Measurements from ENCODE around the gene GPR33. TPM values are rescaled to one million over a fixed set of nuclear protein-coding genes. Genes with fewer than 3 reads are reported as not detected.

Gene GPR33
- total RNA-seq = not detected

- Histone ChIP-seq H3K4me1 (peaks cover 0 to 4% of the 10 kb centered on the region in 2 donors), H3K9me3 (no peaks in the 10 kb centered on the region), H3K36me3 (no peaks in the 10 kb centered on the region), H3K4me3 (no peak within 1 kb of the TSS), H3K27ac (no peak within 1 kb of the TSS), H3K27me3 (no peaks in the 10 kb centered on the region)
- no peak for TF ChIP-seq CTCF (IDR thresholded peaks at IDR 0.05)
- no peak for DNase-seq (ENCODE audit: low spot score)
Measured at GRCh38 chr14:31487886-31488285, at the start of gene GPR33. Gene GPR33 (minus strand): TSS chr14:31488039. CDS start chr14:31483965, 4,074 bp downstream.

GRCh38 chr14:31536201-31536960 lies 48.5 kb upstream of the GPR33 start:
- no peaks in the 10 kb centered on the region for H3K27me3 ChIP-seq
- H3K36me3 ChIP-seq = no peaks in the 10 kb centered on the region
- no peaks in the 10 kb centered on the region for H3K4me1 ChIP-seq
- no peak for DNase-seq (ENCODE audit: low spot score)
- TF ChIP-seq CTCF (IDR thresholded peaks at IDR 0.05) = no peak
- no peaks in the 10 kb centered on the region for H3K9me3 ChIP-seq
- H3K4me3 ChIP-seq = no peak overlapping the region
- H3K27ac ChIP-seq = no peak overlapping the region

GRCh38 chr14:31530136-31530535 lies 42.3 kb upstream of the GPR33 start:
- H3K4me1 ChIP-seq = no peaks in the 10 kb centered on the region
- H3K36me3 ChIP-seq = no peaks in the 10 kb centered on the region
- no peak overlapping the region for H3K4me3 ChIP-seq
- no peaks in the 10 kb centered on the region for H3K9me3 ChIP-seq
- TF ChIP-seq CTCF (IDR thresholded peaks at IDR 0.05) = no peak
- no peak for DNase-seq (ENCODE audit: low spot score)
- no peak overlapping the region for H3K27ac ChIP-seq
- H3K27me3 ChIP-seq = no peaks in the 10 kb centered on the region

- Histone ChIP-seq H3K27me3 (no peaks in the 10 kb centered on the region), H3K9me3 (no peaks in the 10 kb centered on the region), H3K27ac (no peak overlapping the region), H3K4me1 (no peaks in the 10 kb centered on the region), H3K36me3 (no peaks in the 10 kb centered on the region), H3K4me3 (no peak overlapping the region)
- TF ChIP-seq CTCF (IDR thresholded peaks at IDR 0.05) = no peak
- no peak for DNase-seq (ENCODE audit: low spot score)
Measured at GRCh38 chr14:31529053-31529452, 41.2 kb upstream of the GPR33 start.

- H3K4me1 ChIP-seq = no peaks in the 10 kb centered on the region
- DNase-seq (ENCODE audit: low spot score) = no peak
- H3K36me3 ChIP-seq = no peaks in the 10 kb centered on the region
- no peaks in the 10 kb centered on the region for H3K9me3 ChIP-seq
- H3K27me3 ChIP-seq = no peaks in the 10 kb centered on the region
- no peak overlapping the region for H3K4me3 ChIP-seq
- H3K27ac ChIP-seq = no peak overlapping the region
- TF ChIP-seq CTCF (IDR thresholded peaks at IDR 0.05) = no peak
Measured at GRCh38 chr14:31527546-31527945, 39.7 kb upstream of the GPR33 start.

- no peaks in the 10 kb centered on the region for H3K4me1 ChIP-seq
- H3K27ac ChIP-seq = no peak overlapping the region
- no peaks in the 10 kb centered on the region for H3K9me3 ChIP-seq
- no peak for TF ChIP-seq CTCF (IDR thresholded peaks at IDR 0.05)
- no peaks in the 10 kb centered on the region for H3K36me3 ChIP-seq
- no peak for DNase-seq (ENCODE audit: low spot score)
- no peak overlapping the region for H3K4me3 ChIP-seq
- no peaks in the 10 kb centered on the region for H3K27me3 ChIP-seq
Measured at GRCh38 chr14:31527087-31527486, 39.2 kb upstream of the GPR33 start.

Data from right atrium auricular region (tissue), 2 donors.